Measurements from ENCODE around the gene PDE4A.

- TF ChIP-seq CTCF (IDR thresholded peaks at IDR 0.05; ENCODE audit: insufficient read depth, low read length, poor library complexity, severe bottlenecking) (no peak), EZH2phosphoT487 (conservative IDR thresholded peaks at IDR 0.05; ENCODE audit: low read length) (no peak)
Measured at GRCh38 chr19:10378124-10378523, 42.2 kb upstream of the PDE4A start.
